Astrocyte (in vitro differentiated cells and primary cell): Measurements from ENCODE around the gene REXO2.

ENCODE experiments used
- EZH2 ChIP-seq: IDR thresholded peaks from 2 replicates; pipeline ENCODE4 v1.6.1; 2012; ENCODE audit warnings: mild to moderate bottlenecking, low read length, inconsistent platforms; ENCODE audit not compliant: insufficient read depth
- TF ChIP-seq, protein P1 (sequence below): IDR thresholded peaks from 2 replicates; pipeline ENCODE4 v1.5.1; 2011; ENCODE audit warnings: low read depth, mild to moderate bottlenecking, inconsistent platforms, low read length, moderate library complexity; ENCODE audit not compliant: insufficient read depth

DNA sequence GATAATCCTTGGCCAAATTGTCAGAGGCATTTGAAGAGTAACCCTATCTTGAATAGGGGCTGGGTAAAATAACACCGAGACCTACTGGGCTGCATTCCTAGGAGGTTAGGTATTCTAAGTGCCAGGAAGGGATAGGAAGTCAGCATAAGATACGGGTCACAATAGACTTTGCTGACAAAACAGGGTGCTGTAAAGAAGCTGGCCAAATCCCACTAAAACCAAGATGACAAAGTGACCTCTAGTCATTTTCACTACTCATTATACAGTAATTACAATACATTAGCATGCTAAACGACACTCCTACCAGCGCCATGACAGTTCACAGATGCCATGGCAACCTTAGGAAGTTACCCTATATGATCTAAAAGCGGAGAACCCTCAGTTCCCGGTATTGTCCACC lies 964 bp upstream of the REXO2 start:
- TF ChIP-seq, protein P1, sequence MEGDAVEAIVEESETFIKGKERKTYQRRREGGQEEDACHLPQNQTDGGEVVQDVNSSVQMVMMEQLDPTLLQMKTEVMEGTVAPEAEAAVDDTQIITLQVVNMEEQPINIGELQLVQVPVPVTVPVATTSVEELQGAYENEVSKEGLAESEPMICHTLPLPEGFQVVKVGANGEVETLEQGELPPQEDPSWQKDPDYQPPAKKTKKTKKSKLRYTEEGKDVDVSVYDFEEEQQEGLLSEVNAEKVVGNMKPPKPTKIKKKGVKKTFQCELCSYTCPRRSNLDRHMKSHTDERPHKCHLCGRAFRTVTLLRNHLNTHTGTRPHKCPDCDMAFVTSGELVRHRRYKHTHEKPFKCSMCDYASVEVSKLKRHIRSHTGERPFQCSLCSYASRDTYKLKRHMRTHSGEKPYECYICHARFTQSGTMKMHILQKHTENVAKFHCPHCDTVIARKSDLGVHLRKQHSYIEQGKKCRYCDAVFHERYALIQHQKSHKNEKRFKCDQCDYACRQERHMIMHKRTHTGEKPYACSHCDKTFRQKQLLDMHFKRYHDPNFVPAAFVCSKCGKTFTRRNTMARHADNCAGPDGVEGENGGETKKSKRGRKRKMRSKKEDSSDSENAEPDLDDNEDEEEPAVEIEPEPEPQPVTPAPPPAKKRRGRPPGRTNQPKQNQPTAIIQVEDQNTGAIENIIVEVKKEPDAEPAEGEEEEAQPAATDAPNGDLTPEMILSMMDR, result no peak
- TF ChIP-seq EZH2, result no peak
